SU-DHL-6 (cell line): Measurements from ENCODE around the gene ZNF467.

Experiments used
- H2AFZ ChIP-seq: fragments of 200-600 bp; sonication (generic); 2 replicates; pipeline ENCODE4 v1.6.1; 2014; ENCODE audit warnings: low read depth, mild to moderate bottlenecking, moderate library complexity, mixed read lengths, antibody characterized with exemption, low read length; ENCODE audit not compliant: severe bottlenecking
- H3F3A ChIP-seq: fragments of 200-600 bp; shearing (Covaris generic); 2 replicates; pipeline ENCODE4 v1.6.0; 2016; ENCODE audit warnings: antibody characterized with exemption, mild to moderate bottlenecking; ENCODE audit not compliant: insufficient read depth
- H3K27ac ChIP-seq: fragments of 200-600 bp; sonication (generic); 2 replicates; pipeline ENCODE4 v1.5.1; 2016; ENCODE audit warnings: low read depth, mild to moderate bottlenecking, low read length, moderate library complexity, mixed read lengths
- H3K27me3 ChIP-seq: fragments of 200-600 bp; sonication (generic), shearing (Covaris generic); 2 replicates; pipeline ENCODE4 v1.6.0; 2014; ENCODE audit warnings: mild to moderate bottlenecking, low read length
- H3K36me3 ChIP-seq: fragments of 200-600 bp; sonication (generic); 2 replicates; pipeline ENCODE4 v1.6.1; 2014; ENCODE audit warnings: mild to moderate bottlenecking, low read length, mixed read lengths
- H3K4me2 ChIP-seq: fragments of 300-600, 200-600 bp; shearing (Covaris generic), sonication (generic); 2 replicates; pipeline ENCODE4 v1.6.0; 2014; ENCODE audit warnings: low read length, low read depth, mild to moderate bottlenecking; ENCODE audit not compliant: poor library complexity, severe bottlenecking
- H3K4me3 ChIP-seq: fragments of 200-600 bp; sonication (generic); 2 replicates; pipeline ENCODE4 v1.5.1; 2014; ENCODE audit warnings: antibody characterized with exemption, low read length, mild to moderate bottlenecking, mixed read lengths; ENCODE audit not compliant: insufficient read depth, poor library complexity, severe bottlenecking
- H3K79me2 ChIP-seq: fragments of 200-600 bp; sonication (generic); 2 replicates; pipeline ENCODE4 v1.6.1; 2014; ENCODE audit warnings: mild to moderate bottlenecking, low read length, moderate library complexity; ENCODE audit not compliant: insufficient read depth
- H3K9ac ChIP-seq: fragments of 200-600 bp; sonication (generic); 2 replicates; pipeline ENCODE4 v1.7.0; 2014; ENCODE audit warnings: mild to moderate bottlenecking, low read length
- H3K9me2 ChIP-seq: fragments of 200-600 bp; sonication (generic); replicated peaks from 2 replicates; pipeline ENCODE4 v1.6.1; 2014; ENCODE audit warnings: low read length; ENCODE audit not compliant: insufficient read depth
- H3K9me3 ChIP-seq: fragments of 200-600 bp; sonication (generic); 2 replicates; pipeline ENCODE4 v1.6.1; 2014; ENCODE audit warnings: low read length, mixed read lengths; ENCODE audit not compliant: insufficient read depth
- H4K20me1 ChIP-seq: fragments of 200-600 bp; sonication (generic); 2 replicates; pipeline ENCODE4 v1.6.1; 2014; ENCODE audit warnings: low read depth, mild to moderate bottlenecking, antibody characterized with exemption, low read length, moderate library complexity, mixed read lengths
- EZH2phosphoT487 ChIP-seq: fragments of 200-600 bp; sonication (generic), shearing (Covaris generic); conservative IDR thresholded peaks from 2 replicates; pipeline ENCODE4 v1.6.1; 2018; ENCODE audit warnings: mild to moderate bottlenecking, antibody characterized with exemption, low read length, moderate library complexity, mixed read lengths
- TF ChIP-seq, protein P1 (sequence below): fragments of 200-600 bp; sonication (generic); IDR thresholded peaks from one replicate; pipeline ENCODE4 v1.5.1; 2017; ENCODE audit warnings: antibody characterized with exemption, mild to moderate bottlenecking, low read length, moderate library complexity; ENCODE audit not compliant: insufficient read depth, poor library complexity, severe bottlenecking

Gene ZNF467

DNA sequence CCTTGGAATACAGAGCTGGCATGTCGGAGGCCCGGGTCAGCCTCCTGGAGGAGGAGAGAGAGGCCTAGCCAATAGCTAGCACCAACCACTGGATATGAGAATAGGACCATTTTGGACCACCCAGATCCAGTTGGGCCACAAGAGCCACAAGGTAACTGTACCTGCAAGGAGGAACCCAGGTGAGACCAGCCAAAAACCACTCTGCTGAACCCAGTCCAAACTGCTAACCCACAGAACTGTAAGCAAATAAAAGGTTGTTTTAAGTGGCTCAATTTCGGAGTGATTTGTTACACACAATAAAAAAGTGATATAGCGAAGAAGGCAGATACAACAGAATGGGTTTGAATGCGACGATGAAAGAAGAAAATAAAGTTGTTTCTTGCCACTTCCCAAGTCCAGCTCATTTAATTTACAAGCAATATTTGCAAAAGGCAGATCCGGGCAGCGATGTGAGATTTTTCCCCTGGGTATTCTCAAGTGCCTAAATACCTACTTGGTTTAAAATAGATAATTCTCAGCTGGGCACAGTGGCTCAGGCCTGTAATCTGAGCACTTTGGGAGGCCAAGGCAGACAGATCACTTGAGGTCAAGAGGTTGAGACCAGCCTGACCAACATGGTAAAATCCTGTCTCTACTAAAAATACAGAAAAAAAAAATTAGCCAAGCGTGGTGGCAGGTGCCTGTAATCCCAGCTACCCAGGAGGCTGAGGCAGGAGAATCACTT is 23.1 kb downstream of the ZNF467 start:
- Histone ChIP-seq H3K4me3 (no peak overlapping the region), H3K36me3 (no peaks in the 10 kb centered on the region), H3K9ac (no peak overlapping the region), H3K9me2 (no peaks in the 10 kb centered on the region), H4K20me1 (no peaks in the 10 kb centered on the region), H3K9me3 (no peaks in the 10 kb centered on the region; the same call in 1 of the 2 replicates), H3K79me2 (no peaks in the 10 kb centered on the region), H3K4me2 (no peak overlapping the region), H2AFZ (no peak overlapping the region), H3K27ac (no peak overlapping the region), H3K27me3 (no peaks in the 10 kb centered on the region), H3F3A (no peaks in the 10 kb centered on the region)
- TF ChIP-seq, protein P1, sequence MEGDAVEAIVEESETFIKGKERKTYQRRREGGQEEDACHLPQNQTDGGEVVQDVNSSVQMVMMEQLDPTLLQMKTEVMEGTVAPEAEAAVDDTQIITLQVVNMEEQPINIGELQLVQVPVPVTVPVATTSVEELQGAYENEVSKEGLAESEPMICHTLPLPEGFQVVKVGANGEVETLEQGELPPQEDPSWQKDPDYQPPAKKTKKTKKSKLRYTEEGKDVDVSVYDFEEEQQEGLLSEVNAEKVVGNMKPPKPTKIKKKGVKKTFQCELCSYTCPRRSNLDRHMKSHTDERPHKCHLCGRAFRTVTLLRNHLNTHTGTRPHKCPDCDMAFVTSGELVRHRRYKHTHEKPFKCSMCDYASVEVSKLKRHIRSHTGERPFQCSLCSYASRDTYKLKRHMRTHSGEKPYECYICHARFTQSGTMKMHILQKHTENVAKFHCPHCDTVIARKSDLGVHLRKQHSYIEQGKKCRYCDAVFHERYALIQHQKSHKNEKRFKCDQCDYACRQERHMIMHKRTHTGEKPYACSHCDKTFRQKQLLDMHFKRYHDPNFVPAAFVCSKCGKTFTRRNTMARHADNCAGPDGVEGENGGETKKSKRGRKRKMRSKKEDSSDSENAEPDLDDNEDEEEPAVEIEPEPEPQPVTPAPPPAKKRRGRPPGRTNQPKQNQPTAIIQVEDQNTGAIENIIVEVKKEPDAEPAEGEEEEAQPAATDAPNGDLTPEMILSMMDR = no peak
- no peak for TF ChIP-seq EZH2phosphoT487

DNA sequence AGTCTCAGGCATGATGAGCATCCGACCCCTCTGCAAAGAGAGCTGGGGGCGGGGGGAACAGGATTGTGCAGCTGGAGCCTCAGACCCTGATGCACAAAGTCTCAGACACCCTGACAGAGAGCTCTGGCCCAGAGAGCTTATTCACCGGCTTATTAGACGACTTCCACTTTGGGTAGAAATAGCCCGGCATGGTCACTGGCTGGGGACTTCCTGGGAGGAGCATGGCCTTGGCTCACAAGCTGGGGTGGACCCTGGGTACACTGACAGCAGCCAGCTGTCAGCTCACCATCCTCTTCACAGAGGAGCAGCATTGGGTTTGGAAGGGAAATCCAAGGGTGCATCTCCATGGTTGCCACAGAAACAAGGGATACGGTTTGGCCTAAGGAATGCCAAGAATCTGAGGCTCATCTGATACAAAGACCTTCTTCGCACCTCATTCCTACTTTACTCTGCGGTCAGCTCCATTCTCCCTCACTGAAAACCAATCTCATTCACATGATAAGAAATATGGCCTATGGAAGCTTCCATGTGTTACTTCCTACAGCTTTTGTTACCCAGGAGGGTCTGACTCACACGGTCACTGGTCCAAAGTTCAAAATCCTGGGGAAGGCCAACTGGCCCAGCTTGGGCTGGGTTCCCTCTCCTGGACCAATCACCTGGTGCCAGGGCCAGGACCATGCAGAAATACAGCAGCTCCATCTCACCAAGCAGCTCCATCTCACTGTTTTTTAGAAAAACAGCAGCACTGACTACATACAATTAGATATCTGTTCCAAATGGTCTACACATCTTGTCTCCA is 25.1 kb downstream of the ZNF467 start:
- no peak overlapping the region for H3K27ac ChIP-seq
- no peaks in the 10 kb centered on the region for H3F3A ChIP-seq
- no peaks in the 10 kb centered on the region for H3K9me2 ChIP-seq
- H3K4me3 ChIP-seq = no peak overlapping the region
- no peaks in the 10 kb centered on the region for H4K20me1 ChIP-seq
- no peaks in the 10 kb centered on the region; the same call in 1 of the 2 replicates for H3K9me3 ChIP-seq
- no peak overlapping the region for H3K9ac ChIP-seq
- H3K27me3 ChIP-seq = no peaks in the 10 kb centered on the region
- TF ChIP-seq, protein P1 = no peak
- TF ChIP-seq EZH2phosphoT487 = no peak
- no peaks in the 10 kb centered on the region for H3K79me2 ChIP-seq
- no peaks in the 10 kb centered on the region for H3K36me3 ChIP-seq
- H2AFZ ChIP-seq = no peak overlapping the region
- no peak overlapping the region for H3K4me2 ChIP-seq

DNA sequence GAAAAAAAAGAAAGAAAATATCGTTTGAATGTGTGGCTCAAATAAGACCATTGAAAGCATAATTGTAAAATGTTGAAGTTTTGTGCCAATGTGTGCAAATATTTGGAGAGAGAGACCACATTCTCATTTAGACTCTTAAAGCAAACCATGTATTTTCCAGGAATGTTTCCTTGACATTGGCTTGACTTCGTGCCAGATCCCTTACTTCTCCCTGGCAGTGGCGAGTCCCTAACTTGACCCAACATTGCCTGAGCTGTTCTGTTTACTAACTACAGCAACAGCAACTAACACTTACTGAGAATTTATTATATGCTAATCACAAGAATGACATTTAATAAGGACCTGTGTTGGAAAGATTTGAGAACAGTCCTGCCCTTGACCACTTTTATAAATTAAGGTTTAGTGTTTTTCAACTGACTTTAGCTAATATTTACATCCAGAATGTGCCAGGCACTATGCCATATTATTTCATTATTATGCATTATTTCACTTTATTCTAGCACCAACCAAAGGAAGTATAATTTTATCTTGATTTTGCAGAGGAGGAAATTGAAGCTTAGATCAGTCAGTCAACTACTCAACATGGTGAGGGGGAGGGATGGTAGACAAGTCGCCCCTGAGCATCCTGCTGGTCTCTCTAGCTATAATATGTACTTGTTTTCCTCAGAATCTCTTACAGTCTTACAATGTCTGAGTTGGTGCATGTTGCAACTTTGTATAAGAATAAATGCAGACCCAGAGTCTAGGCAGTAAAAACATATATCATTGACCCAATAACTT is 29.7 kb downstream of the ZNF467 start:
- Histone ChIP-seq H3K4me2 (no peak overlapping the region), H3K36me3 (no peaks in the 10 kb centered on the region), H3K27me3 (no peaks in the 10 kb centered on the region), H3K9me2 (no peaks in the 10 kb centered on the region), H2AFZ (no peak overlapping the region), H3K79me2 (no peaks in the 10 kb centered on the region), H3F3A (no peaks in the 10 kb centered on the region), H3K4me3 (no peak overlapping the region), H4K20me1 (no peaks in the 10 kb centered on the region), H3K9me3 (no peaks in the 10 kb centered on the region), H3K27ac (no peak overlapping the region), H3K9ac (no peak overlapping the region)
- no peak for TF ChIP-seq EZH2phosphoT487
- TF ChIP-seq, protein P1 = no peak
